T-cell (primary cell): ENCODE results near the gene FAM217B. TPM values are rescaled to one million over a fixed set of nuclear protein-coding genes. Genes with fewer than 3 reads are reported as not detected.

Experiments
- ATAC-seq, 4 experiments: fragments of 200-7000 bp in 3 of 4; fragments of 150-1000 bp in 1 of 4; cut with Tn5 transposase; replicated peaks in 1 of 4; 1 replicate in 3 of 4; 2 replicates in 1 of 4; pipeline ENCODE4 v1.10.0; 2021; ENCODE audit warnings: moderate library complexity in 3 of 4, mild to moderate bottlenecking in 2 of 4, moderate number of reproducible peaks in 1 of 4
- CTCF ChIA-PET, 2 donors: fragments of 300-600 bp; sonication (Branson Sonifier 250); formaldehyde crosslinking; loops; one replicate each; lab custom pipeline; 2022; ENCODE audit warnings: antibody characterized with exemption in 2 of 2; lab: Charles Lee
- POLR2A ChIA-PET, 2 donors: fragments of 300-600 bp; sonication (Branson Sonifier 250); formaldehyde crosslinking; loops; one replicate each; lab custom pipeline; 2022; ENCODE audit warnings: antibody characterized with exemption in 2 of 2; lab: Charles Lee
- DNase-seq, 35 experiments: peaks; one replicate each; pipeline versions ENCODE4 v3.0.0 to v3.0.0-alpha.2; 2013 to 2023
- H3K27ac ChIP-seq: one replicate; pipeline ENCODE4 v1.5.1; 2013; ENCODE audit warnings: low read length
- H3K27me3 ChIP-seq, 2 experiments: replicated peaks in 1 of 2; 1 replicate in 1 of 2; 2 replicates in 1 of 2; pipeline versions ENCODE4 v1.6.1 to v1.7.0; 2013; ENCODE audit warnings: low read length in 1 of 2, mixed read lengths in 1 of 2; ENCODE audit not compliant: control insufficient read depth in 2 of 2, insufficient read depth in 2 of 2; ENCODE audit errors: extremely low read depth in 1 of 2
- H3K36me3 ChIP-seq, 2 donors: 1 replicate in 1 of 2; 2 replicates in 1 of 2; pipeline versions ENCODE4 v1.6.1 to v1.7.0; 2013; ENCODE audit warnings: low read length in 1 of 2; ENCODE audit not compliant: control insufficient read depth in 2 of 2, insufficient read depth in 1 of 2; ENCODE audit errors: extremely low read depth in 1 of 2
- H3K4me1 ChIP-seq, 2 experiments: 1 replicate in 1 of 2; 2 replicates in 1 of 2; pipeline versions ENCODE4 v1.6.1 to v1.7.0; 2013; ENCODE audit warnings: low read length in 2 of 2, mixed read lengths in 1 of 2; ENCODE audit not compliant: insufficient read depth in 2 of 2, control insufficient read depth in 1 of 2; ENCODE audit errors: extremely low read depth in 1 of 2
- H3K4me3 ChIP-seq, 2 donors: 1 replicate in 1 of 2; 2 replicates in 1 of 2; pipeline versions ENCODE4 v1.5.1 to v1.7.0; 2013; ENCODE audit warnings: mild to moderate bottlenecking in 2 of 2, low read length in 1 of 2, moderate library complexity in 1 of 2; ENCODE audit not compliant: control insufficient read depth in 1 of 2; ENCODE audit errors: extremely low read depth in 1 of 2
- H3K9me3 ChIP-seq: 2 replicates; pipeline ENCODE4 v1.7.0; 2013
- H3K27ac Mint-ChIP-seq, 2 donors: one replicate each; pipeline ENCODE4 v1.8.0; 2020 to 2021; ENCODE audit warnings: mild to moderate bottlenecking in 2 of 2, mixed read lengths in 2 of 2
- H3K27me3 Mint-ChIP-seq, 2 donors: one replicate each; pipeline ENCODE4 v1.8.0; 2021 to 2022; ENCODE audit warnings: mixed read lengths in 2 of 2
- H3K36me3 Mint-ChIP-seq: one replicate; pipeline ENCODE4 v1.8.0; 2021; ENCODE audit warnings: mixed read lengths
- H3K4me1 Mint-ChIP-seq, 3 donors: one replicate each; pipeline ENCODE4 v1.8.0; 2020 to 2022; ENCODE audit warnings: mixed read lengths in 3 of 3, mild to moderate bottlenecking in 1 of 3
- H3K4me3 Mint-ChIP-seq, 3 donors: one replicate each; pipeline ENCODE4 v1.8.0; 2020 to 2022; ENCODE audit warnings: mild to moderate bottlenecking in 3 of 3, mixed read lengths in 3 of 3, moderate library complexity in 3 of 3
- H3K9me3 Mint-ChIP-seq, 3 donors: one replicate each; pipeline ENCODE4 v1.8.0; 2020 to 2022; ENCODE audit warnings: mixed read lengths in 3 of 3
- WGBS: methylation state at CpG from one replicate; pipeline ENCODE4 v1.1.5; 2013; ENCODE audit warnings: missing lambda C conversion rate; ENCODE audit not compliant: insufficient coverage; 5-methylcytosine and 5-hydroxymethylcytosine counted together
- total RNA-seq, 35 experiments: library from RNA in 6 of 35; stranded (reverse) in 6 of 35; fragments of 120-200 nt in 1 of 35; gene quantifications; one replicate each; pipeline versions ENCODE4 v1.2.1 to v1.2.4 and lab custom pipeline; 2013 to 2026

Gene FAM217B
- total RNA-seq (10 to 100 TPM; 19.3 to 35.6 (median 29.5) TPM), total RNA-seq (lab: John Stamatoyannopoulos, UW) (4.8 to 76.3 (median 26.2) reads per million in 29 experiments)
- 26.2 TPM for total RNA-seq (2013)

GRCh38 chr20:59940129-59940955, at the start of gene FAM217B, which contains the start of gene PPP1R3D:
Gene FAM217B (plus strand): TSS chr20:59940389. CDS start chr20:59943944, 3,555 bp downstream.
Gene PPP1R3D (minus strand): TSS chr20:59940305. CDS start chr20:59939931, 374 bp downstream.
- ChIA-PET POLR2A (interaction anchor here in 1 of 2 donors (0.5 to 1.3 kb wide), 3 partner anchors 8 to 1552 kb away, joined by 3 read pairs; no protein-coding TSS in a partner anchor), CTCF (interaction anchor here (0.6 to 2.3 kb wide), 7 partner anchors 9 to 117 kb away, joined by 3 to 16 read pairs (median 3); no protein-coding TSS in a partner anchor)
- H3K4me1 Mint-ChIP-seq: peaks cover 40 to 60% (median 55%) of the 10 kb centered on the region in 3 donors
- Histone ChIP-seq H3K4me3 (peak within 1 kb of the TSS; percentile 84 to 97), H3K36me3 (peaks cover 0 to 23% of the 10 kb centered on the region in 2 donors), H3K4me1 (peaks cover 11 to 13% of the 10 kb centered on the region in 2 experiments), H3K27me3 (no peaks in the 10 kb centered on the region), H3K9me3 (no peaks in the 10 kb centered on the region), H3K27ac (peak within 1 kb of the TSS; percentile 82)
- no peaks in the 10 kb centered on the region for H3K9me3 Mint-ChIP-seq
- DNase-seq: peak; percentile 75 to 92 (median 83)
- H3K27me3 Mint-ChIP-seq: no peaks in the 10 kb centered on the region
- under 1% methylated on average over 53 of the region's 57 CpGs for WGBS
- peak; percentile 98 to 100 (median 98) for ATAC-seq
- H3K27ac Mint-ChIP-seq: peak within 1 kb of the TSS; percentile 96 to 98
- H3K4me3 Mint-ChIP-seq: peak within 1 kb of the TSS; percentile 93 to 98 (median 97)
- H3K36me3 Mint-ChIP-seq: peaks cover 18% of the 10 kb centered on the region

DNA sequence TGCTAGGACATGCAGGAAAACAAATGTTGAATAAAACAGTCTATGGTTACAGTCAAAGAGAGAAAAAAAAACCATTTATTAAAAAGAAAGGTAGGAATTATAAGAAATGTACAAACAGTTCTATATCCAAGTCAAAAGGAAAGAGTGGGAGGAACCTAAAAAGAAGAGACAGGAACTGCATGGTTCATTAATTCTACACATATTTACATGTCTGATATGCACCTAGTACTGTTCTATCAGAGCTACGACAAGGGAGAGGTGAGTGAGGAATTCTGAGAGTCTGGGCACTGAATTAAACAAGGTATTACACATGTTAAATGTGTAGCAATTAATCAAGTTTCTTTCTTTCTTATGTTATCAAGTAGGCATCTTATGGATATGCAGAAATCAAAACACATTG, 48.6 kb upstream of the FAM217B start:
- peaks cover 0 to 2% (median 0%) of the 10 kb centered on the region in 3 donors for H3K4me1 Mint-ChIP-seq
- CTCF ChIA-PET: no interaction called here
- no peak for ATAC-seq

DNA sequence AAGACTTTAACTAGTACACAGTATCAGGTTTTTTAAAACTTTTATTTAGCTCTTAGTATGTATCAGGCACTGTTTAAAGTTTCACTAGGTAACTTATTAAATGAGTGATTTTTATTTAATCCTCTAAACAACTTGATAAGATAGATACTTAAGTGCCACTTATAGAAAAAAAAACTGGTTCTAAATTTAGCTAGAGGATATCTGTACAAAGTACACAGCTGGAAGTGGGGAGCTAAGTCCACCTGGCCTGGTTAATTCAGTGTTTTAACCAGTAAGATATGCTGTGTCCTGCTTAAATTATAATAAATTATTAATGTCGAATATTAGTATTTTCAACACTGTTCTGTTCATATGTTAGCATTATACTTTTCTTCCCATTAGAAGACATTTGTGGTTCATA, 44.3 kb upstream of the FAM217B start:
- ChIA-PET CTCF (interaction anchor here in 1 of 2 donors (0.7 kb wide), 1 partner anchor 27 kb away, joined by 4 read pairs; no protein-coding TSS in a partner anchor), POLR2A (no interaction called here)
- no peak overlapping the region for H3K27ac ChIP-seq
- H3K27me3 Mint-ChIP-seq: peaks cover 3 to 7% of the 10 kb centered on the region in 2 donors
- H3K4me3 Mint-ChIP-seq: no peak overlapping the region
- no peak overlapping the region for H3K27ac Mint-ChIP-seq
- no peak for DNase-seq
- H3K4me1 ChIP-seq: no peaks in the 10 kb centered on the region
- H3K27me3 ChIP-seq: peaks cover 0 to 3% of the 10 kb centered on the region in 2 experiments
- H3K4me1 Mint-ChIP-seq: no peaks in the 10 kb centered on the region
- H3K4me3 ChIP-seq: no peak overlapping the region
- ATAC-seq: no peak
- no peaks in the 10 kb centered on the region for H3K36me3 ChIP-seq
- no peaks in the 10 kb centered on the region for H3K9me3 ChIP-seq
- no peaks in the 10 kb centered on the region for H3K9me3 Mint-ChIP-seq
- peaks cover 3% of the 10 kb centered on the region for H3K36me3 Mint-ChIP-seq
- WGBS: no CpG with 5 or more reads among the region's 1 CpG

More for the DNA sequence above, 48.6 kb upstream of the FAM217B start:
- Histone ChIP-seq H3K4me3 (no peak overlapping the region), H3K4me1 (no peaks in the 10 kb centered on the region), H3K36me3 (no peaks in the 10 kb centered on the region), H3K27ac (no peak overlapping the region), H3K9me3 (no peaks in the 10 kb centered on the region), H3K27me3 (no peaks in the 10 kb centered on the region)
- no peak overlapping the region for H3K27ac Mint-ChIP-seq
- peaks cover 12% of the 10 kb centered on the region for H3K36me3 Mint-ChIP-seq
- no peaks in the 10 kb centered on the region for H3K27me3 Mint-ChIP-seq
- WGBS: no CpG with 5 or more reads among the region's 1 CpG
- H3K4me3 Mint-ChIP-seq: no peak overlapping the region
- H3K9me3 Mint-ChIP-seq: peaks cover 0 to 4% (median 0%) of the 10 kb centered on the region in 3 donors
- no peak for DNase-seq
- POLR2A ChIA-PET: no interaction called here

DNA sequence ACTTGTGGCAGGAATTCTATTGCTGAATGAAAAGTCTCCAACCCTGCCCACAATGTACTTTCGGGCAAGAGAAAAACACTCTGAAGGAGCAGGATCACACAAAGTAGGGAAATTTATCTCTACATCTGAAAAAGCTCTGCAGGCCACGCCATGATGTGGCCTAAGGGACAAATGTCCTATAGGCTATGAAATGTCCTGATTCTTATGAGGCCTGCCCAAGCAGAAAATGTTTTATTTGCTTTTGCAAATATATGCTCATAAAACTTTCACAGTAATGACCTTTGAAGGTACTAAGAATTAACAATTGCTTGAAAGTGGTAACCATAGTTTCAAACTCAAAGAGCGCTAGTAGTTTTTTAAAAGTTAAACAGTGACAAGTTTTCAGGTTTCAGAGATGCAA, 37.7 kb upstream of the FAM217B start:
- WGBS: 86% methylated on average over 1 of the region's 3 CpGs
- H3K4me1 Mint-ChIP-seq: no peaks in the 10 kb centered on the region

DNA sequence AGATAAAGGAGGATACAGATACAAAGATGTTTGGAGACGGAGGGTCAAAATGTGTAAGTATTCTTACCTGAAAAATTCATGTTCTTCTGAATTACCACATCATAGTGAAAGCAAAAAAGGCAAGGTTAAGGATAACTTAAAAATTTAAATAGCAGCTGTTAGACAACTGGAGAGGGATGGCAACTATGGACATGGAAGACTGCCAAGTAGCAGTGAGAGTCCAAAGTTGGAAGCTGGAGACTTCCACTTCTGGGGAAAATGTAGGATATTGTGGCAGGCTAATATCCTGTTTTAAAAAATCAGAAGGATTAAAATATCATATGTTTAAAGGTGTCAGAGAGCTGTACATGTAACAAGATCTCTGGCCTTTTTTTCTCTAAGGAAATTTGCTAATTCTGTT, 36.6 kb upstream of the FAM217B start:
- CTCF ChIA-PET: no interaction called here
- DNase-seq (no peak), ATAC-seq (no peak)
- Histone ChIP-seq H3K27me3 (no peaks in the 10 kb centered on the region), H3K36me3 (no peaks in the 10 kb centered on the region), H3K4me1 (no peaks in the 10 kb centered on the region), H3K9me3 (no peaks in the 10 kb centered on the region), H3K4me3 (no peak overlapping the region), H3K27ac (no peak overlapping the region)
- Mint-ChIP-seq H3K4me1 (no peaks in the 10 kb centered on the region), H3K27me3 (peaks cover 0 to 6% of the 10 kb centered on the region in 2 donors), H3K36me3 (peaks cover 5% of the 10 kb centered on the region), H3K9me3 (no peaks in the 10 kb centered on the region), H3K4me3 (no peak overlapping the region), H3K27ac (no peak overlapping the region)
- POLR2A ChIA-PET: no interaction called here
- no CpG with 5 or more reads among the region's 1 CpG for WGBS

More for the DNA sequence above, 37.7 kb upstream of the FAM217B start:
- ATAC-seq: no peak
- ChIA-PET POLR2A (no interaction called here), CTCF (no interaction called here)
- Histone ChIP-seq H3K4me3 (no peak overlapping the region), H3K9me3 (no peaks in the 10 kb centered on the region), H3K27me3 (no peaks in the 10 kb centered on the region), H3K36me3 (no peaks in the 10 kb centered on the region), H3K4me1 (no peaks in the 10 kb centered on the region), H3K27ac (no peak overlapping the region)
- no peak for DNase-seq
- Mint-ChIP-seq H3K36me3 (peaks cover 5% of the 10 kb centered on the region), H3K27ac (no peak overlapping the region), H3K4me3 (no peak overlapping the region), H3K9me3 (no peaks in the 10 kb centered on the region), H3K27me3 (peaks cover 0 to 8% of the 10 kb centered on the region in 2 donors)

DNA sequence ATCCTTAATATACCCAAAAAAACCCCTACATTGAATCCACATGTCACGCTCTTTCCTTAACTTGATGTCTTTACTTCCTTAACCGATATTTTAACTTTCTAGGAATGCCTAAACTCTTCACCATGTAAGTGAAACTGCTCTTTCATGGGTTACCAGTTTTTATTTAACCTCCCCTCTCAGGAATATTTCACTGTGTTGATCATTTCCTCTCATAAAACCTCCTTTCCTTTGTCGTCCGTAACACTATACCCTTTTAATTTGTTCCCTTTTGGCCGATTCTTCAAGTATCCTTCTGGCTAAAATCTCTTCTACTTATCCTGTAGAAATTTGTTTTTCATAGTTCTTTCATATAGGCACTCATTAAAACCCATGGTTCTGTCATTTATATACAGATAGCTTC, 31.3 kb upstream of the FAM217B start:
- WGBS: 89% methylated on average over 5 of the region's 5 CpGs
- no peaks in the 10 kb centered on the region for H3K9me3 Mint-ChIP-seq
- peaks cover 6% of the 10 kb centered on the region for H3K36me3 Mint-ChIP-seq
- no peak overlapping the region for H3K4me3 ChIP-seq
- CTCF ChIA-PET: no interaction called here
- H3K27me3 ChIP-seq: no peaks in the 10 kb centered on the region
- H3K27ac ChIP-seq: no peak overlapping the region
- no peak overlapping the region for H3K4me3 Mint-ChIP-seq
- H3K4me1 Mint-ChIP-seq: no peaks in the 10 kb centered on the region
- H3K27me3 Mint-ChIP-seq: no peaks in the 10 kb centered on the region
- H3K9me3 ChIP-seq: no peaks in the 10 kb centered on the region
- H3K4me1 ChIP-seq: no peaks in the 10 kb centered on the region
- POLR2A ChIA-PET: no interaction called here
- DNase-seq (no peak), ATAC-seq (no peak)
- H3K36me3 ChIP-seq: no peaks in the 10 kb centered on the region
- H3K27ac Mint-ChIP-seq: no peak overlapping the region
